Common myeloid progenitor, CD34-positive (primary cell): ENCODE results near the gene MEIOC.

Source experiments
- CTCF ChIA-PET: fragments of 350-600 bp; sonication (Branson Sonifier 250); formaldehyde crosslinking; loops from one replicate; lab custom pipeline; 2021; ENCODE audit warnings: antibody characterized with exemption; lab: Charles Lee
- POLR2A ChIA-PET: fragments of 350-600 bp; sonication (Branson Sonifier 250); formaldehyde crosslinking; loops from one replicate; lab custom pipeline; 2021; ENCODE audit warnings: antibody characterized with exemption; lab: Charles Lee
- DNase-seq, 3 donors: peaks; one replicate each; pipeline versions ENCODE4 v3.0.0 to v3.0.0-alpha.2; 2013
- H3K27ac ChIP-seq, 2 experiments: 1 replicate in 1 of 2; 2 replicates in 1 of 2; pipeline ENCODE4 v1.7.0; 2013; ENCODE audit warnings: inconsistent platforms in 2 of 2, low read length in 2 of 2, mild to moderate bottlenecking in 2 of 2, low read depth in 1 of 2, moderate library complexity in 1 of 2; ENCODE audit not compliant: severe bottlenecking in 2 of 2, insufficient read depth in 1 of 2, poor library complexity in 1 of 2
- H3K27me3 ChIP-seq, 5 experiments: replicated peaks in 2 of 5; 1 replicate in 3 of 5; 2 replicates in 2 of 5; pipeline versions ENCODE4 v1.6.1 to v1.7.0; 2013; ENCODE audit warnings: low read length in 4 of 5, mild to moderate bottlenecking in 2 of 5, moderate library complexity in 2 of 5, inconsistent platforms in 1 of 5; ENCODE audit not compliant: insufficient read depth in 5 of 5, control insufficient read depth in 4 of 5
- H3K36me3 ChIP-seq, 4 experiments: 1 replicate in 2 of 4; 2 replicates in 2 of 4; pipeline versions ENCODE4 v1.6.1 to v1.7.0; 2013; ENCODE audit warnings: low read length in 3 of 4, control low read depth in 1 of 4, mild to moderate bottlenecking in 1 of 4; ENCODE audit not compliant: control insufficient read depth in 4 of 4, insufficient read depth in 4 of 4
- H3K4me1 ChIP-seq, 4 experiments: 1 replicate in 3 of 4; 2 replicates in 1 of 4; pipeline versions ENCODE4 v1.6.1 to v1.7.1; 2013; ENCODE audit warnings: low read length in 3 of 4, mild to moderate bottlenecking in 3 of 4, control low read depth in 1 of 4, inconsistent platforms in 1 of 4, moderate library complexity in 1 of 4; ENCODE audit not compliant: control insufficient read depth in 4 of 4, insufficient read depth in 4 of 4; ENCODE audit errors: control extremely low read depth in 1 of 4
- H3K4me3 ChIP-seq, 7 experiments: 1 replicate in 4 of 7; 2 replicates in 3 of 7; pipeline versions ENCODE4 v1.5.1 to v1.7.0; 2013; ENCODE audit warnings: mild to moderate bottlenecking in 7 of 7, low read length in 6 of 7, moderate library complexity in 6 of 7, inconsistent platforms in 2 of 7, low read depth in 2 of 7, control low read depth in 1 of 7; ENCODE audit not compliant: insufficient read depth in 4 of 7, control insufficient read depth in 1 of 7; ENCODE audit errors: extremely low read depth in 1 of 7
- H3K9me3 ChIP-seq, 5 experiments: 1 replicate in 4 of 5; 2 replicates in 1 of 5; pipeline versions ENCODE4 v1.6.1 to v1.7.1; 2013; ENCODE audit warnings: low read length in 4 of 5, mild to moderate bottlenecking in 2 of 5, inconsistent platforms in 1 of 5, low read depth in 1 of 5, moderate library complexity in 1 of 5; ENCODE audit not compliant: control insufficient read depth in 4 of 5, insufficient read depth in 2 of 5; ENCODE audit errors: control extremely low read depth in 1 of 5
- WGBS: methylation state at CpG from one replicate; pipeline ENCODE4 v1.1.5; 2013; ENCODE audit not compliant: insufficient coverage; 5-methylcytosine and 5-hydroxymethylcytosine counted together

Gene MEIOC

DNA sequence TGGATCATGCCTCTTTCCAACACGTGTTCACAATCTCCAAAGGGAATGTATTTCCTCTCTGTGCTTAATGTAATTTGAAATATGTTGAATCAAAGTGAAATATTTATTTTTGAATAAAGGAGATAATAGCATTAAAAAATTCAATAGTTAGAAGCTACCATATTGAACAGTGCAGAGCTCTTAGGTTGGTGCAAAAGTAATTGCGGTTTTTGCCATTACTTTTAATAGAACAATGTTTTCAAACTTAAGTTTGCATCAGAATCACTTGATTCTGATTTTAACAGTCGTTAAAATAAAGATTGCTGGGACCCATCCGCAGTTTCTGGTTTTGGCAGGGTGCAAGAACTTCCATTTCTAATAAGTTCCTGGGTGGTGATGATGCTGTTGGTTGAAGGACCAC, 10.0 kb upstream of the MEIOC start:
- Histone ChIP-seq H3K4me3 (no peak overlapping the region), H3K9me3 (no peaks in the 10 kb centered on the region), H3K27me3 (peaks cover 2 to 12% (median 4%) of the 10 kb centered on the region in 5 experiments), H3K4me1 (no peaks in the 10 kb centered on the region), H3K36me3 (no peaks in the 10 kb centered on the region), H3K27ac (no peak overlapping the region)
- CTCF ChIA-PET, result interaction anchor here (0.6 to 1.7 kb wide), 3 partner anchors 9 to 88 kb away, joined by 3 to 5 read pairs (median 4); no protein-coding TSS in a partner anchor
- POLR2A ChIA-PET, result interaction anchor here (0.7 kb wide), 1 partner anchor 268 kb away, joined by 4 read pairs; no protein-coding TSS in a partner anchor
- DNase-seq, result no peak
- WGBS, result 100% methylated on average over 1 of the region's 4 CpGs

DNA sequence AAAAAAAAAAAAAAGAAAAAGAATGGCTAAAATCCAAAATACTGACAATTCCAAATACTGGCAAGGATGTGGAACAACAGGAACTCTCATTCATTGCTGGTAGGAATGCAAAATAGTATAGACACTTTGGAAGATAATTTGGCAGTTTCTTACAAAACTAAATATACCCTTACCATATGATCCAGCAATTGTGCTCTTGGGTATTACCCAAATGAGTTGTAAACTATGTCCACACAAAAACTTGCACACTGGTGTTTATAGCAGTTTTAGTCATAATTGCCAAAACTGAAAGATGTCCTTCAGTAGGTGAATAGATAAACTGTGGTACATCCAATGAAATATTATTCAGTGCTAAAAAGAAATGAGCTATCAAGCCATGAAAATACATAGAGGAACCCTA, 8.5 kb upstream of the MEIOC start:
- Histone ChIP-seq H3K9me3 (no peaks in the 10 kb centered on the region), H3K27me3 (peaks cover 0 to 13% (median 4%) of the 10 kb centered on the region in 5 experiments), H3K4me1 (no peaks in the 10 kb centered on the region), H3K4me3 (no peak overlapping the region), H3K36me3 (no peaks in the 10 kb centered on the region), H3K27ac (no peak overlapping the region)
- POLR2A ChIA-PET, result no interaction called here
- CTCF ChIA-PET, result interaction anchor here (1.2 kb wide), 1 partner anchor 8 kb away, joined by 3 read pairs; the partner anchor contains the start of gene MEIOC
- no peak for DNase-seq

DNA sequence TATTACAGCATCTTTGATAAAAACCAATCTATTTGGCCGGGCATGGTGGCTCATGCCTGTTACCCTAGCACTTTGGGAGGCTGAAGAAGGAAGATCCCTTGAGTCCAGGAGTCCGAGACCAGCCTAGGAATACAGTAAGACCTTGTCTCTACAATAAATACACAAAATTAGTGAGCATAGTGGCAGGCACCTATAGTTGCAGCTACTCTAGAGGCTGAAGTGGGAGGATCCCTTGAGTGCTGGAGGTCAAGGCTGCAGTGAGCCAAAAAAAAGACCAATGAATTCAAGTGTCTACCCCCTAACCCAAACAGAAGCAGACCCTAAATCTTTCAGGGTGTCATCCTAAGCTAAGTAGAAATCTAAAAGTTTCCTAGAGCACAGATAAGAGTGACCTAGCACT, 7.3 kb upstream of the MEIOC start:
- no peak overlapping the region for H3K27ac ChIP-seq
- ChIA-PET CTCF (interaction anchor here (1.1 kb wide), 2 partner anchors 18 to 115 kb away, joined by 3 read pairs; no protein-coding TSS in a partner anchor), POLR2A (no interaction called here)
- H3K27me3 ChIP-seq, result peaks cover under 1 to 23% (median 5%) of the 10 kb centered on the region in 5 experiments
- WGBS, result 100% methylated on average over 1 of the region's 2 CpGs
- no peaks in the 10 kb centered on the region for H3K4me1 ChIP-seq
- H3K36me3 ChIP-seq, result no peaks in the 10 kb centered on the region
- peaks cover 0 to 4% (median 0%) of the 10 kb centered on the region in 5 experiments for H3K9me3 ChIP-seq
- no peak for DNase-seq
- no peak overlapping the region for H3K4me3 ChIP-seq

DNA sequence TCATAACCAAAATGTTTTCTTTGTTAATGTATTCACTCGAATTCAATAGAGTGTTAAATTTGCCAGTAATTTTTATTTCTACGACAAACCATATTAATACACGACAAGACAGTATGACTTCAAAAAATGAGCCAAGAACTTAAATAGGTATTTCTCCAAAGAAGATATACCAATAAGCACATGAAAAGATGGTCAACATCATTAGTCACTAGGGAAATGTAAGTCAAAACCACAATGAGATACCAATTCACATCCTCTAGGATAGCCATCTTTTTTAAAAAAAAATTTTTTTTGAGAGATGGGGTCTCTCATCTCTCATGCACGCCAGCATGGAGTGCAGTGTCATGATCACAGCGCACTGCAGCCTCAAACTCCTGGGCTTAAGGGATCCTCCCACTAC, 5.0 kb upstream of the MEIOC start:
- WGBS, result no CpG with 5 or more reads among the region's 5 CpGs

DNA sequence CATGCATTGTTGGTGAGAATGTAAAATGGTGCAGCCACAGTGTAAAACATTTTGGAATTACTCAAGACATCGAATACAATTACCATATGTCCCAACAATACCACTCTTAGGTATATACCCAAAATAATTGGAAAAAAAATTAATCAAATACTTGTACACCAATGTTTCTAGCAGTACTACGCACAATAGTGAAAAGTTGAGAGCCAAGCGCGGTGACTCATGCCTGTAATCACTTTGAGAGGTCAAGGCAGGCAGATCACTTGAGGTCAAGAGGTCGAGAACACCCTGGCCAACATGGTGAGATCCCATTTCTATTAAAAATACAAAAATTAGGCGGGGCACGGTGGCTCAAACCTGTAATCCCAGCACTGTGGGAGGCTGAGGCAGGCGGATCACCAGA, 3.5 kb upstream of the MEIOC start:
- Histone ChIP-seq H3K4me3 (no peak overlapping the region), H3K27me3 (peaks cover 4 to 58% (median 12%) of the 10 kb centered on the region in 5 experiments), H3K4me1 (peaks cover 0 to 10% (median 9%) of the 10 kb centered on the region in 4 experiments), H3K36me3 (no peaks in the 10 kb centered on the region), H3K9me3 (peaks cover 0 to 9% (median 0%) of the 10 kb centered on the region in 5 experiments), H3K27ac (no peak overlapping the region)
- 90% methylated on average over 7 of the region's 8 CpGs for WGBS
- ChIA-PET POLR2A (no interaction called here), CTCF (interaction anchor here (0.7 kb wide), 1 partner anchor 62 kb away, joined by 3 read pairs; no protein-coding TSS in a partner anchor)
- no peak for DNase-seq

More for the DNA sequence above, 5.0 kb upstream of the MEIOC start:
- DNase-seq, result peak in 1 of 3 donors; percentile 21
- Histone ChIP-seq H3K27me3 (peaks cover 2 to 44% (median 10%) of the 10 kb centered on the region in 5 experiments), H3K27ac (no peak overlapping the region), H3K4me3 (no peak overlapping the region), H3K36me3 (no peaks in the 10 kb centered on the region), H3K9me3 (peaks cover 0 to 9% (median 0%) of the 10 kb centered on the region in 5 experiments), H3K4me1 (peaks cover 0 to 4% (median 4%) of the 10 kb centered on the region in 4 experiments)
- ChIA-PET POLR2A (no interaction called here), CTCF (no interaction called here)

DNA sequence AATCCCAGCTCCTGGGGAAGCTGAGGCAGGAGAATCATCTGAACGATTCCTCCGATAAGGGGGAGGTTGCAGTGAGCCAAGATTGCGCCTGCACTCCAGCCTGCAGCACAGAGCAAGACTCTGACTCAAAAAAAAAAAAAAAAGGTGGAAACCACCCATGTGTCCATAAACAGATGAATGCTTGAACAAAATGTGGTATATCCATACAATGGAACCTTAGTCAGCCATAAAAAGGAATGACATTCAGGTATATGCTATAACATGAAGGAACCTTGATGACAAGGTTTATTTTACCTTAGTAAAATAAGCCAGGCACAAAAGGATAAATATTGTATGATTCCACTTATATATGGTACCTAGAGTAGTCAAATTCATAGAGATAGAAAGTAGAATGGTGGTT, 2.9 kb upstream of the MEIOC start:
- 95% methylated on average over 3 of the region's 3 CpGs for WGBS
- no peak for DNase-seq
- H3K4me1 ChIP-seq, result peaks cover 0 to 10% (median 9%) of the 10 kb centered on the region in 4 experiments
- POLR2A ChIA-PET, result no interaction called here
- peaks cover 0 to 9% (median 0%) of the 10 kb centered on the region in 5 experiments for H3K9me3 ChIP-seq
- H3K27me3 ChIP-seq, result peaks cover 4 to 60% (median 12%) of the 10 kb centered on the region in 5 experiments
- CTCF ChIA-PET, result interaction anchor here (0.7 kb wide), 1 partner anchor 62 kb away, joined by 3 read pairs; no protein-coding TSS in a partner anchor
- H3K36me3 ChIP-seq, result no peaks in the 10 kb centered on the region
- no peak overlapping the region for H3K27ac ChIP-seq
- H3K4me3 ChIP-seq, result no peak overlapping the region

DNA sequence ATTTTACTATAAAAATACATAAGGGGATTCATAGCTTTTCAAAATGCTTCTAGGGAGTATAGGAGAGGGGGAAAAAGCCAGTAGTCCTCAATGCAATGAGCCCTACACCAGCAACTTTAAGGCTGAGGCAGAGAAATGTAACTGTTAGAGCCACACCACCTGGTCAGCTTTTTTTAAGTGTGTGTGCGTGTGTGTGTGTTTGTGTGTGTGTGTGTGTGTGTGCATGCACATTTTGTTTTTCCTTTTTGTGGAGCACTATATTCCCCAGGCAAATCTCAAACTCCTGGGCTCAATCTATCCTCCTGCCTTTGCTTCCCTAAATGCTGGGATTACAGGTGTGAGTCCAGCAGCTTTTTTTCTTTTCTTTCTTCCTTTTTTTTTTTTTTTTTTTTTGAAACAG, 2.3 kb upstream of the MEIOC start:
- Histone ChIP-seq H3K9me3 (peaks cover 0 to 9% (median 0%) of the 10 kb centered on the region in 5 experiments), H3K4me1 (peaks cover 0 to 10% (median 9%) of the 10 kb centered on the region in 4 experiments), H3K27me3 (peaks cover 4 to 58% (median 12%) of the 10 kb centered on the region in 5 experiments), H3K4me3 (no peak overlapping the region), H3K27ac (no peak overlapping the region), H3K36me3 (no peaks in the 10 kb centered on the region)
- WGBS, result no CpG with 5 or more reads among the region's 1 CpG
- DNase-seq, result no peak
- ChIA-PET CTCF (no interaction called here), POLR2A (no interaction called here)
